Ovary (tissue), 3 donors: Measurements from ENCODE around the gene POP4.

Experiments
- EP300 ChIP-seq: sonication (generic); formaldehyde crosslinking; IDR thresholded peaks from one replicate; pipeline ENCODE4 v1.6.1; 2017; ENCODE audit warnings: antibody characterized with exemption
- TF ChIP-seq, protein P1 (sequence below), 3 donors: fragments of 450-650 bp in 2 of 3; fragments of 200-600 bp in 1 of 3; IDR thresholded peaks; one replicate each; pipeline versions ENCODE4 v1.5.1 to v1.8.0; 2016 to 2022; ENCODE audit warnings: antibody characterized with exemption in 3 of 3, mild to moderate bottlenecking in 1 of 3
- donor health status: DM: no; HTN: no; CAD: no.

GRCh38 chr19:29618434-29618833 is 12.4 kb downstream of the POP4 start:
- TF ChIP-seq, protein P1, sequence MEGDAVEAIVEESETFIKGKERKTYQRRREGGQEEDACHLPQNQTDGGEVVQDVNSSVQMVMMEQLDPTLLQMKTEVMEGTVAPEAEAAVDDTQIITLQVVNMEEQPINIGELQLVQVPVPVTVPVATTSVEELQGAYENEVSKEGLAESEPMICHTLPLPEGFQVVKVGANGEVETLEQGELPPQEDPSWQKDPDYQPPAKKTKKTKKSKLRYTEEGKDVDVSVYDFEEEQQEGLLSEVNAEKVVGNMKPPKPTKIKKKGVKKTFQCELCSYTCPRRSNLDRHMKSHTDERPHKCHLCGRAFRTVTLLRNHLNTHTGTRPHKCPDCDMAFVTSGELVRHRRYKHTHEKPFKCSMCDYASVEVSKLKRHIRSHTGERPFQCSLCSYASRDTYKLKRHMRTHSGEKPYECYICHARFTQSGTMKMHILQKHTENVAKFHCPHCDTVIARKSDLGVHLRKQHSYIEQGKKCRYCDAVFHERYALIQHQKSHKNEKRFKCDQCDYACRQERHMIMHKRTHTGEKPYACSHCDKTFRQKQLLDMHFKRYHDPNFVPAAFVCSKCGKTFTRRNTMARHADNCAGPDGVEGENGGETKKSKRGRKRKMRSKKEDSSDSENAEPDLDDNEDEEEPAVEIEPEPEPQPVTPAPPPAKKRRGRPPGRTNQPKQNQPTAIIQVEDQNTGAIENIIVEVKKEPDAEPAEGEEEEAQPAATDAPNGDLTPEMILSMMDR (IDR thresholded peaks at IDR 0.05): no peak
- no peak for TF ChIP-seq EP300
